Lung (tissue), 12 donors: Measurements from ENCODE around the gene KIAA1958. TPM values are rescaled to one million over a fixed set of nuclear protein-coding genes. Genes with fewer than 3 reads are reported as not detected.
"Not testable (repeated sequence)": the region's sequence is repeated elsewhere in the genome, so short reads cannot be mapped to it uniquely, and the experiment has no call there.

Source experiments
- ATAC-seq: fragments of 200-7000 bp; cut with Tn5 transposase; one replicate; pipeline ENCODE4 v1.9.1; 2020; ENCODE audit warnings: moderate number of reproducible peaks; ENCODE audit not compliant: insufficient read depth, low FRiP score
- DNase-seq, 3 donors: peaks; one replicate each; pipeline ENCODE4 v3.0.0-alpha.2; 2013 to 2017
- H3K27ac ChIP-seq, 2 donors: one replicate each; pipeline ENCODE4 v1.5.1; 2013; ENCODE audit warnings: mild to moderate bottlenecking in 2 of 2, moderate library complexity in 2 of 2, control low read depth in 1 of 2, inconsistent platforms in 1 of 2, low read depth in 1 of 2, low read length in 1 of 2
- H3K27me3 ChIP-seq, 3 donors: one replicate each; pipeline ENCODE4 v1.5.1; 2013; ENCODE audit warnings: low read length in 2 of 3; ENCODE audit not compliant: control insufficient read depth in 3 of 3, insufficient read depth in 3 of 3
- H3K36me3 ChIP-seq, 4 donors: one replicate each; pipeline ENCODE4 v1.5.1; 2013; ENCODE audit warnings: low read length in 4 of 4, mild to moderate bottlenecking in 1 of 4, moderate library complexity in 1 of 4; ENCODE audit not compliant: control insufficient read depth in 4 of 4, insufficient read depth in 4 of 4
- H3K4me1 ChIP-seq, 5 donors: one replicate each; pipeline ENCODE4 v1.5.1; 2013; ENCODE audit warnings: low read length in 5 of 5, mild to moderate bottlenecking in 2 of 5, moderate library complexity in 1 of 5; ENCODE audit not compliant: control insufficient read depth in 5 of 5, insufficient read depth in 5 of 5
- H3K4me3 ChIP-seq: one replicate; pipeline ENCODE4 v1.5.1; 2013; ENCODE audit warnings: mild to moderate bottlenecking, control low read depth, moderate library complexity
- H3K9ac ChIP-seq, 2 donors: one replicate each; pipeline ENCODE4 v1.5.1; 2013; ENCODE audit warnings: low read length in 2 of 2, control low read depth in 1 of 2; ENCODE audit not compliant: insufficient read depth in 1 of 2
- H3K9me3 ChIP-seq, 4 donors: one replicate each; pipeline ENCODE4 v1.5.1; 2013; ENCODE audit warnings: low read length in 3 of 4, mild to moderate bottlenecking in 1 of 4, moderate library complexity in 1 of 4; ENCODE audit not compliant: control insufficient read depth in 4 of 4, insufficient read depth in 3 of 4
- CTCF ChIP-seq: IDR thresholded peaks from 2 replicates; pipeline ENCODE4 v1.5.1; 2012; ENCODE audit warnings: mild to moderate bottlenecking; ENCODE audit errors: control extremely low read depth, extremely low read depth
- WGBS, 2 donors: extraction: QIAGEN DNeasy Blood & Tissue Kit; methylation state at CpG; one replicate each; pipeline ENCODE4 v1.1.7; 2013; 5-methylcytosine and 5-hydroxymethylcytosine counted together
- polyA plus RNA-seq, 2 donors: library from polyadenylated mRNA; stranded (reverse); fragments of 200-250 nt; gene quantifications; one replicate each; pipeline ENCODE4 v1.2.1, GENCODE V29; 2013
- total RNA-seq, 2 donors: library from RNA; depleted of rRNA in 1 of 2; stranded (reverse); fragments of >200 nt in 1 of 2; gene quantifications; one replicate each; pipeline ENCODE4 v1.2.1, GENCODE V29; 2014 to 2021
- donor health status: control.
- donor health status: control.
- donor health status: Bipolar disorder and iron deficiency.
- donor health status: healthy.
- donor health status: DM: yes; HTN: yes; CAD: no.

The KIAA1958 gene
- total and polyA plus RNA-seq, 4 donors, result 2.0 to 24.0 (median 6.8) TPM

DNA sequence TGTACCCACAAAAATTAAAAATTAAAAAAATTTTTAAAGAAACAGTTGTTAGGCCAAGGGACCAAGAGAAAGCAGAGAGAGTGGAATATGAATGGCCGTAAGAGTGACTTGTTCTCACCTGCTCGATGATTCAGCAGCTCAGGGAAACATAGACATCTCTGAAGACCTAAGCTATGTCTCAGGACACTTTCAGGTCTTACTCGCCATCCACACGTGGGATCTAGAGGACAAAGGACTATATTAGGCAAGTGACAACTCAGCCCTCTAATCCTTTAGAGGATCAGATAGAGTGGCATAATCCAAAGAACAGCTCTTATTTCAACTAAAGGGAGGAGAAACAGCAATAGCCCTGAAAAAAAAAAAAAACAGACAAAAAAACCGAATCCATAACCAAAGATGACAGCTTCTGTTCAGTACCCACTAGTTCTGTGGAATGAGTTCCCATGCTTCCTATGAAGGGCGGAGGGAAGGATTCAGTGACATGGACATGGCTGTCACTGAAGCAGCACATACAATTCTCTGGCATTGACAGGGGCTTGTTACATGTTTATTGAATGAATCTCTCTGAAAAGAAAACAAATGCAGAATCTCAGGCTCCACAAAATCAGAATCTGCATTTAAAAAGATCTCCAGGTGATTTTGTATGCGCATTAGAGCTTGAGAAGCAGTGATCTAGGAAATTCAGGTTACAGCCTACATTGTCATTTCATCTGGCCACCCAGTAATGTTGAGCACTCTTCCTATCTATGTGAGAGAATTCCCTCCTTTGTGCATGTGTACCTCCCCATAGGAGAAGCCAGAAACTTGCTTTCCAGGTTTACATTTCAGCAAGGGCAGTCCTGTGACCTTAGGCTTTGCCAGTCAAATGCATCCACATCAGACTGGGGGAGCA lies 96.0 kb downstream of the KIAA1958 start:
- Histone ChIP-seq H3K36me3 (no peaks in the 10 kb centered on the region), H3K27ac (no peak overlapping the region), H3K27me3 (no peaks in the 10 kb centered on the region), H3K4me1 (peaks cover 0 to 5% (median 0%) of the 10 kb centered on the region in 5 donors), H3K9ac (no peak overlapping the region), H3K4me3 (no peak overlapping the region), H3K9me3 (no peaks in the 10 kb centered on the region)
- TF ChIP-seq CTCF, result no peak
- no peak for DNase-seq
- ATAC-seq, result no peak
- whole genome bisulfite sequencing, 2 donors, result 83 to 92% methylated on average over 7 of the region's 7 CpGs

- H3K27ac ChIP-seq, result no peak overlapping the region
These were observed 100.0 kb downstream of the KIAA1958 start for GRCh38 chr9:112586599-112587155.

DNA sequence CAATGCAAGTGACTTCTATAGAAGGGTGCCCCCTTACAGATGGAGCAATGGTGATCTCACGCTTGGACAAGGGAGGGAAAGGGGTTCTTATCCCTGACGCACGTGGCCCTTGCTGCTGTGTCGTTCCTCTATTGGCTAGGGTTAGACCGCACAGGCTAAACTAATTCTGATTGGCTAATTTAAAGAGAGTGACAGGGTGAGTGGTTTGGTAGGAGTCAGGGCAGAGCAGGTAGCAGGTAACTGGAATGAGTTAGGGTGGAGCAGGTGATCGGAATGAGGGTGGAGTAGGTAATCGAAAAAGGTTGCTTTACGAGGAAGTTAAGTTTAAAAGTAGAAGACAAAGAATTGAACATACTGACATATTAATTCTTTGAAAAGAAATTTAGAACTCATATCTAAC lies 105.2 kb downstream of the KIAA1958 start:
- not testable (repeated sequence) for H3K36me3 ChIP-seq, ATAC-seq, H3K27me3 ChIP-seq, H3K4me3 ChIP-seq, H3K27ac ChIP-seq, DNase-seq, H3K4me1 ChIP-seq, H3K9me3 ChIP-seq, H3K9ac ChIP-seq
- 88 to 93% methylated on average over 8 of the region's 8 CpGs for WGBS, 2 donors

More at GRCh38 chr9:112586599-112587155, 100.0 kb downstream of the KIAA1958 start:
- Histone ChIP-seq H3K9me3 (no peaks in the 10 kb centered on the region), H3K4me1 (peaks cover 0 to 5% (median 0%) of the 10 kb centered on the region in 5 donors), H3K36me3 (no peaks in the 10 kb centered on the region), H3K9ac (no peak overlapping the region), H3K4me3 (no peak overlapping the region), H3K27me3 (no peaks in the 10 kb centered on the region)
- no peak for ATAC-seq
- 88 to 92% methylated on average over 4 of the region's 4 CpGs for WGBS, 2 donors
- peak in 1 of 3 donors; percentile 15 for DNase-seq
- no peak for TF ChIP-seq CTCF

- Histone ChIP-seq H3K4me3 (no peak overlapping the region), H3K27me3 (no peaks in the 10 kb centered on the region), H3K36me3 (no peaks in the 10 kb centered on the region), H3K4me1 (no peaks in the 10 kb centered on the region), H3K9ac (no peak overlapping the region), H3K9me3 (no peaks in the 10 kb centered on the region), H3K27ac (no peak overlapping the region)
- no peak for TF ChIP-seq CTCF
- DNase-seq, result no peak
- WGBS, 2 donors, result 89 to 96% methylated on average over 3 of the region's 3 CpGs
- ATAC-seq, result no peak
These were observed 113.1 kb downstream of the KIAA1958 start for GRCh38 chr9:112599732-112600131.
